ENCODE data around the gene VAV2. TPM values are rescaled to one million over a fixed set of nuclear protein-coding genes. Genes with fewer than 3 reads are reported as not detected.

The VAV2 gene
- polyA plus RNA-seq, 2 of the 4 experiments (the other 2 are of a cell fraction), result 9.8 to 21.4 TPM

DNA sequence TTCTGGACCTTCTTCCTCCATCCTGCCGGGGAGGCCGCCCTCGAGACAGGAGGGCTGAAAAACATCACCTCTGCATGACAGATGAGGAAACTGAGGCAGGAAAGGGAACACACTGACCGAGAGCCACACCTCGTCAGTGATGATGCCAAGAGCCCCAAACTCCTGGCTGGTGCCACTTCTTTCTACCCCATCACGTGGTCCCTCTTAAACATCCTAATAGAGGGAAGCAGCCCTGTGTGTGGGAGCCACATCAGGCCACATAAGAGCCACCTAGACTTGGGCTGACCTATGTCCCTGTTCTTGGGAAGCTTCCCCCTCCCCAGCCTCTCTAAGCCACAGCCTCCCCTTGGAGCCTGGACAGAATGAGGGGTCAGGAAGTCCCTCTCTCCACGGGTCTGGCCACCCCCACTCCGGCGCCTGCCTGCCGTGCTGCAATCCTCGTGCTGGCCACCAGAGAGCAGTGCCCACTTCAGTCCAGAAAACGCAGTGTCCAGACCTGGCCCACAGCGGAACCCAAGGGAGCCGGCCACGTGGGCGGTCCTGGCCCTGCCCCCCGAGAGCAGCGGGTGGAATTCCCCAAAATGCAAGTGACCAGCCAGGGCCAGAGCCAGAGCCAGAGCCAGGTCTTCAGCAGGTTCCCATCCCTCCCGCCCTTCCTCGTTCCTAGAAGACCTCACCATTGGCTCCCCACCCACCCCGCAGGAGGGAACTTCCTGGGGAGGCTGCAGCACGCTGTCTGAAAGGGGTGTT, 199.2 kb downstream of the VAV2 start (continued):
- TF ChIP-seq, protein P1, sequence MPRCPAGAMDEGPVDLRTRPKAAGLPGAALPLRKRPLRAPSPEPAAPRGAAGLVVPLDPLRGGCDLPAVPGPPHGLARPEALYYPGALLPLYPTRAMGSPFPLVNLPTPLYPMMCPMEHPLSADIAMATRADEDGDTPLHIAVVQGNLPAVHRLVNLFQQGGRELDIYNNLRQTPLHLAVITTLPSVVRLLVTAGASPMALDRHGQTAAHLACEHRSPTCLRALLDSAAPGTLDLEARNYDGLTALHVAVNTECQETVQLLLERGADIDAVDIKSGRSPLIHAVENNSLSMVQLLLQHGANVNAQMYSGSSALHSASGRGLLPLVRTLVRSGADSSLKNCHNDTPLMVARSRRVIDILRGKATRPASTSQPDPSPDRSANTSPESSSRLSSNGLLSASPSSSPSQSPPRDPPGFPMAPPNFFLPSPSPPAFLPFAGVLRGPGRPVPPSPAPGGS (IDR thresholded peaks at IDR 0.05), result no peak
- TF ChIP-seq GATA3 (IDR thresholded peaks at IDR 0.05; ENCODE audit: borderline replicate concordance) (no peak), CBX8 (IDR thresholded peaks at IDR 0.05) (no peak), MYC (IDR thresholded peaks at IDR 0.05; ENCODE audit: borderline replicate concordance, low read length) (peak; percentile 84; the same call in 1 of the 2 replicates), HOXA7 (CRISPR knock-in tag; IDR thresholded peaks at IDR 0.05) (no peak)
- TF ChIP-seq, protein P2, sequence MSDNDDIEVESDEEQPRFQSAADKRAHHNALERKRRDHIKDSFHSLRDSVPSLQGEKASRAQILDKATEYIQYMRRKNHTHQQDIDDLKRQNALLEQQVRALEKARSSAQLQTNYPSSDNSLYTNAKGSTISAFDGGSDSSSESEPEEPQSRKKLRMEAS (IDR thresholded peaks at IDR 0.05), result peak; percentile 92

DNA sequence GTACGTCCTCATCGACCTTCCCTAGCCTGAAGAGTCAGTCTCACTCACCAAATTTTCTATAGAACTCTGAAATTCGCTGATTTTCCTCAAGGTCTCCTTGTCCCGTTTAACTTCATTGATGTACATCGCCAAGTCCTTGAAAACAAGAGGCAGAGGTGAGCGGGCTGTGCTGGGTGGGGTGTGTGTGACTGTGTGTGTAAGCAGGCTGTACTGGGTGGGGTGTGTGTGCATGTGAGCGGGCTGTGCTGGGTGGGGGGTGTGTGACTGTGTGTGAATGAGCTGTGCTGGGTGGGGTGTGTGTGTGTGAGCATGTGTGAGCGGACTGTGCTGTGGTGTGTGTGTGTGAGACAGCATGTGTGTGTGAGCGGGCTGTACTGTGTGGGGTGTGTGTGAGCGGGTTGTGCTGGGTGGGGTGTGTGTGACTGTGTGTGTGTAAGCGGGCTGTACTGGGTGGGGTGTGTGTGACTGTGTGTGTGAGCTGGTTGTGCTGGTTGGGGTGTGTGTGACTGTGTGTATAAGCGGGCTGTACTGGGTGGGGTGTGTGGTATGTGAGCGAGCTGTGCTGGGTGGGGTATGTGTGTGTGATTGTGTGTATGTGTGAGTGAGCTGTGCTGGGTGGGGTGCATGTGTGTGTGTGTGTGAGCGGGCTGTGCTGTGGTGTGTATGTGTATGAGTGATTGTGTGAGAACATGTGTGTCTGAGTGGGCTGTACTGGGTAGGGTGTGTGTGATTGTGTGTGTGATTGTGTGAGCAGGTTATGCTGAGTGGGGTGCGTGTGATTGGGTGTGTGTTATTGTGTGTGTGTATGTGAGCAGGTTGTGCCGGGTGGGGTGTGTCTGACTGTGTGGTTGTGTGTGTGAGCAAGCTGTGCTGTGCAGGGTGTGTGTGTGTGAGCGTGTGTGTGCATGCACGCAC, 200.1 kb downstream of the VAV2 start:
- no peak for TF ChIP-seq FOSB (CRISPR knock-in tag; IDR thresholded peaks at IDR 0.05)
- TF ChIP-seq CHD2 (IDR thresholded peaks at IDR 0.05; ENCODE audit: low read length, partially characterized antibody), result no peak
- no peak for TF ChIP-seq SMC3 (IDR thresholded peaks at IDR 0.05)
- TF ChIP-seq FOSL2 (IDR thresholded peaks at IDR 0.05), result no peak
- no peak for TF ChIP-seq FOSL2 (CRISPR knock-in tag; IDR thresholded peaks at IDR 0.05)
- no peak for TF ChIP-seq HOXB5 (CRISPR knock-in tag; IDR thresholded peaks at IDR 0.05)
- TF ChIP-seq RAD21 (conservative IDR thresholded peaks at IDR 0.05 in 1 of 2, IDR thresholded peaks at IDR 0.05 in 1 of 2), result no peak
- no peak for TF ChIP-seq ESRRA (IDR thresholded peaks at IDR 0.05; ENCODE audit: borderline replicate concordance, low read length)
- TF ChIP-seq BHLHE40 (IDR thresholded peaks at IDR 0.05; ENCODE audit: low read depth, low read length), result no peak
- TF ChIP-seq POLR2AphosphoS2 (conservative IDR thresholded peaks at IDR 0.05; ENCODE audit: low read length), result no peak
- no peak for TF ChIP-seq RNF2 (IDR thresholded peaks at IDR 0.05; ENCODE audit: borderline replicate concordance, low read depth)
- no peak for TF ChIP-seq ZNF302 (CRISPR knock-in tag; IDR thresholded peaks at IDR 0.05)
- no peak for TF ChIP-seq MAFK (IDR thresholded peaks at IDR 0.05; ENCODE audit: partially characterized antibody)
- TF ChIP-seq HOXA7 (CRISPR knock-in tag; IDR thresholded peaks at IDR 0.05), result no peak
- TF ChIP-seq CHD4 (IDR thresholded peaks at IDR 0.05; ENCODE audit: borderline replicate concordance), result no peak
- no peak for TF ChIP-seq NPAS2 (CRISPR knock-in tag; IDR thresholded peaks at IDR 0.05; ENCODE audit: borderline replicate concordance)
- no peak for TF ChIP-seq RFX5 (IDR thresholded peaks at IDR 0.05)
- TF ChIP-seq, protein P3, sequence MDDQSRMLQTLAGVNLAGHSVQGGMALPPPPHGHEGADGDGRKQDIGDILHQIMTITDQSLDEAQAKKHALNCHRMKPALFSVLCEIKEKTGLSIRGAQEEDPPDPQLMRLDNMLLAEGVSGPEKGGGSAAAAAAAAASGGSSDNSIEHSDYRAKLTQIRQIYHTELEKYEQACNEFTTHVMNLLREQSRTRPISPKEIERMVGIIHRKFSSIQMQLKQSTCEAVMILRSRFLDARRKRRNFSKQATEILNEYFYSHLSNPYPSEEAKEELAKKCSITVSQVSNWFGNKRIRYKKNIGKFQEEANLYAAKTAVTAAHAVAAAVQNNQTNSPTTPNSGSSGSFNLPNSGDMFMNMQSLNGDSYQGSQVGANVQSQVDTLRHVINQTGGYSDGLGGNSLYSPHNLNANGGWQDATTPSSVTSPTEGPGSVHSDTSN (IDR thresholded peaks at IDR 0.05), result no peak
- DNase-seq (ENCODE audit: low read depth in 1 of 2, low spot score in 1 of 2) (no peak), ATAC-seq (no peak), FAIRE-seq (no peak)
- Histone ChIP-seq H3K4me3 (no peak overlapping the region), H3K27ac (no peak overlapping the region), H3K4me2 (no peak overlapping the region), H3K4me1 (peaks cover 9% of the 10 kb centered on the region), H3K9me3 (no peaks in the 10 kb centered on the region)
- POLR2A ChIA-PET, result no interaction called here
- 82% methylated on average over 18 of the region's 18 CpGs for WGBS (ENCODE audit: missing lambda C conversion rate)
- CTCF ChIA-PET, result interaction anchor here (0.5 to 10.3 kb wide), 22 partner anchors 8 to 449 kb away, joined by 3 to 188 read pairs (median 5); no protein-coding TSS in a partner anchor

All from A549 (cell line).